Measurements from ENCODE around the gene FHOD1.

FHOD1 gene

DNA sequence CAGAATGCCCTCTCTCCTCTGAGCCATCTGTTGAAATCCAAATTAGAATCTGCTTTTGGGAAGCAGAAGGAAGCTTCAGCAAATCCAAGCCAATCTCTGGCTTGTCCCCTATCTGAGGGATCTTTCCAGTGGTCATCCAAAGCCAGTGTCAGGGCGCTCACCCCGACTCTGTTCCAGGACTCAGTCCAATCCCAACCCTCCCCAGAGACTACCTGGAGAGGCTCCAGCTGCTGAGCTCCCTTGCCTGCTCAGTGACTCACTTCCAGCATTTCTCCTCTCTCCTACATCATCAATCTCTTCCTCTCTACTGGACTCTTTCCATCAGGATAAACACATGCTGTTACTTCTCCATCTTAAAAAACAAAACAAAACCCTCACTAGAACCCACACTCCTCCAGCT is 65.9 kb downstream of the FHOD1 start:
- Histone ChIP-seq H2AFZ (ENCODE audit: low read depth, low read length) (no peak overlapping the region), H3K9me3 (ENCODE audit: low read length) (no peaks in the 10 kb centered on the region), H3K27me3 (ENCODE audit: insufficient read depth, low read length) (no peaks in the 10 kb centered on the region), H3K4me3 (ENCODE audit: low read length) (no peak overlapping the region), H3K36me3 (ENCODE audit: insufficient read depth, low read length) (peaks cover 8% of the 10 kb centered on the region), H3K4me1 (ENCODE audit: insufficient read depth, low read length) (peaks cover 21% of the 10 kb centered on the region)

DNA sequence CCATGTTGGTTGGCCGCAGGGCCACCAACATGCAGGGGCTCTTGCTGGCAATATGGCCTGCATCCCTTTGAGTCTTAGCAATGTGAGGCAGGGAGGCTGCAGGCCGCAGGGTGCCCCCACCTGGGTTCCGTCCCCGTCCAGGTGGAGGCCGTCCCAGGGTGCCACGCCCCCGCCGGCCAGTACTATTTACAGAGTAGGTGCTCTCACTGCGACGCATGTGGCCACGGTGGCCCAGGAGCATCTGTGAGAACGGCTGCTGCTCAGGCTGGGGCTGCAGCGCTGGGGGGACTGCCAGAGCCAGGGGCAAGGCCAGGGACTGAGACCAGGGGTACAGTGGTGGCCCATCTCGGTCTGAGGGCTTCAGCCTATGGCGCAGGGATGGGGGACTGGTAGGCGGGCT is 67.1 kb downstream of the FHOD1 start:
- no peaks in the 10 kb centered on the region for H3K9me3 ChIP-seq (ENCODE audit: low read length)
- H3K4me1 ChIP-seq (ENCODE audit: insufficient read depth, low read length), result peaks cover 20% of the 10 kb centered on the region
- no peak overlapping the region for H2AFZ ChIP-seq (ENCODE audit: low read depth, low read length)
- H3K36me3 ChIP-seq (ENCODE audit: insufficient read depth, low read length), result peaks cover 8% of the 10 kb centered on the region
- H3K4me3 ChIP-seq (ENCODE audit: low read length), result no peak overlapping the region
- no peaks in the 10 kb centered on the region for H3K27me3 ChIP-seq (ENCODE audit: insufficient read depth, low read length)

DNA sequence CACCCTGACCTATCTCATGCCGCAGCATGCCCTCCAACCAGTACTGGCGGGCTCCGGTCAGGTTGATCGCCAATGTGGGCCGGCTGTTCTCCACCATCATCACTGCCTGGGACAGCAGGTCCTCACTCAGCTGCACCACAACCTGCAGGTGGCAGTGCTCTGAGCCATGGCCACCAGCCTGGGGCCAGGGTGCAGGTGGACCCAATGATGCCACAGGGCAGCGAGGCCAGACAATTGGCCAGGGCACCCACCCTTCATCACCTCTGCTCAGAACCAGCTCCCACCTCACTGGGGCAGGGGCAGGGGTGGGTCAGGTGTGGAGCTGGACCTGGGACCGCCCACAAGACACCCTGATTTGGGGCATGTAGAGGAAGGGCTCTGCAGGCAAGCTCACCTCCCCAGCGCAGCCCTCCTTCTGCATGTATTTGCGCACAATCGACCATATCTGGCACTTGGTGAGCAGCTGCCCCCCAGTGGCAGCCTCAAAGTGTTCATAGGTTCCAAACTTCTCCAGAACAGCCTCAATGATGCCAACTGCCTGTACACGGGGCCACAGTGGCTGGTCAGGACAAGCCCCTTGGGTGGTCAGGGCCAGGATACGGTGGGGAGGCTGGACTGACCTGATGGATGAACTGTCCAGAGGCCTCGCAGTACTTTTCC is 67.7 kb downstream of the FHOD1 start:
- H3K27me3 ChIP-seq (ENCODE audit: insufficient read depth, low read length), result no peaks in the 10 kb centered on the region
- no peak overlapping the region for H3K4me3 ChIP-seq (ENCODE audit: low read length)
- no peak overlapping the region for H2AFZ ChIP-seq (ENCODE audit: low read depth, low read length)

More for the DNA sequence above, 67.7 kb downstream of the FHOD1 start:
- H3K36me3 ChIP-seq (ENCODE audit: insufficient read depth, low read length), result peaks cover 8% of the 10 kb centered on the region
- peaks cover 23% of the 10 kb centered on the region for H3K4me1 ChIP-seq (ENCODE audit: insufficient read depth, low read length)
- no peaks in the 10 kb centered on the region for H3K9me3 ChIP-seq (ENCODE audit: low read length)

Measured in neuron (in vitro differentiated cells).